Keratinocyte (primary cell): ENCODE measurements around the gene CD28. TPM values are rescaled to one million over a fixed set of nuclear protein-coding genes. Genes with fewer than 3 reads are reported as not detected.
"Not testable (repeated sequence)": the region's sequence is repeated elsewhere in the genome, so short reads cannot be mapped to it uniquely, and the experiment has no call there.

Source experiments
- DNase-seq: peaks from one replicate; pipeline ENCODE4 v3.0.0-alpha.2; 2011; ENCODE audit warnings: low read depth, missing footprints, low spot score
- FAIRE-seq: peaks from 2 replicates; lab custom pipeline; 2011; peaks lifted over from hg19 to GRCh38; lab: Jason Lieb, UNC
- H2AFZ ChIP-seq: 2 replicates; pipeline ENCODE4 v1.6.0; 2012; ENCODE audit warnings: low read length, control low read depth, inconsistent platforms; ENCODE audit not compliant: control insufficient read depth
- H3K27ac ChIP-seq: 2 replicates; pipeline ENCODE4 v1.5.1; 2011; ENCODE audit warnings: low read length; ENCODE audit not compliant: control insufficient read depth, insufficient read depth
- H3K27me3 ChIP-seq: 3 replicates; pipeline ENCODE4 v1.6.0; 2011; ENCODE audit warnings: low read length; ENCODE audit not compliant: control insufficient read depth, insufficient read depth; ENCODE audit errors: extremely low read depth
- H3K36me3 ChIP-seq, 2 experiments: 2 replicates in 1 of 2; 3 replicates in 1 of 2; pipeline ENCODE4 v1.5.1; 2011; ENCODE audit warnings: low read length in 2 of 2, mild to moderate bottlenecking in 1 of 2; ENCODE audit not compliant: control insufficient read depth in 2 of 2, insufficient read depth in 2 of 2; ENCODE audit errors: extremely low read depth in 1 of 2
- H3K4me1 ChIP-seq: 3 replicates; pipeline ENCODE4 v1.5.1; 2011; ENCODE audit warnings: low read length; ENCODE audit not compliant: control insufficient read depth, insufficient read depth; ENCODE audit errors: extremely low read depth
- H3K4me2 ChIP-seq: 3 replicates; pipeline ENCODE4 v1.6.0; 2011; ENCODE audit warnings: low read depth, low read length; ENCODE audit not compliant: control insufficient read depth, insufficient read depth; ENCODE audit errors: extremely low read depth
- H3K4me3 ChIP-seq, 3 experiments: fragments of 200-600 bp in 1 of 3; sonication (generic) in 1 of 3; 2 replicates in 2 of 3; 3 replicates in 1 of 3; pipeline ENCODE4 v1.5.1; 2011 to 2016; ENCODE audit warnings: low read length in 3 of 3, mild to moderate bottlenecking in 3 of 3, control low read depth in 2 of 3, inconsistent platforms in 1 of 3, low read depth in 1 of 3, mixed read lengths in 1 of 3, mixed run types in 1 of 3, moderate library complexity in 1 of 3; ENCODE audit not compliant: control insufficient read depth in 2 of 3, insufficient read depth in 2 of 3; ENCODE audit errors: extremely low read depth in 1 of 3
- H3K79me2 ChIP-seq: 2 replicates; pipeline ENCODE4 v1.6.0; 2012; ENCODE audit warnings: low read length; ENCODE audit not compliant: control insufficient read depth, insufficient read depth
- H3K9ac ChIP-seq: 3 replicates; pipeline ENCODE4 v1.6.0; 2011; ENCODE audit warnings: low read length; ENCODE audit not compliant: control insufficient read depth, insufficient read depth; ENCODE audit errors: extremely low read depth
- H3K9me1 ChIP-seq: 3 replicates; pipeline ENCODE4 v1.6.0; 2011; ENCODE audit warnings: low read length; ENCODE audit not compliant: control insufficient read depth, insufficient read depth; ENCODE audit errors: extremely low read depth
- H3K9me3 ChIP-seq: 2 replicates; pipeline ENCODE4 v1.5.1; 2012; ENCODE audit warnings: low read depth, low read length; ENCODE audit not compliant: control insufficient read depth
- H4K20me1 ChIP-seq: 3 replicates; pipeline ENCODE4 v1.6.0; 2011; ENCODE audit warnings: low read length; ENCODE audit not compliant: control insufficient read depth, insufficient read depth; ENCODE audit errors: extremely low read depth
- EZH2 ChIP-seq: IDR thresholded peaks from one replicate; pipeline ENCODE4 v1.6.1; 2012; ENCODE audit warnings: inconsistent platforms, mild to moderate bottlenecking, low read length, moderate library complexity
- dilution Hi-C: fragments of 300-500 bp; cut with MboI; formaldehyde crosslinking; loops from one replicate; pipeline ENCODE4 v1.7.0; 2020; ENCODE audit warnings: low sequenced_read_pairs; ENCODE audit not compliant: extremely low pct_ligation_motif_present
- polyA plus RNA-seq, 5 experiments: library from polyadenylated mRNA; depleted of rRNA in 3 of 5; stranded (reverse) in 3 of 5; stranded (forward) in 1 of 5; unstranded in 1 of 5; fragments of >200 nt; gene quantifications; 1 replicate in 1 of 5; 2 replicates in 3 of 5; 3 replicates in 1 of 5; pipeline versions ENCODE4 v1.2.1 to v1.2.3, GENCODE V29; 2011 to 2012; ENCODE audit warnings: missing spikeins in 2 of 5, low read depth in 1 of 5, low replicate concordance in 1 of 5

The CD28 gene
- polyA plus RNA-seq, 1 donor (not counting 4 experiments of a cell fraction or from before 2014, with no cell fraction given) = 0.01 TPM

DNA sequence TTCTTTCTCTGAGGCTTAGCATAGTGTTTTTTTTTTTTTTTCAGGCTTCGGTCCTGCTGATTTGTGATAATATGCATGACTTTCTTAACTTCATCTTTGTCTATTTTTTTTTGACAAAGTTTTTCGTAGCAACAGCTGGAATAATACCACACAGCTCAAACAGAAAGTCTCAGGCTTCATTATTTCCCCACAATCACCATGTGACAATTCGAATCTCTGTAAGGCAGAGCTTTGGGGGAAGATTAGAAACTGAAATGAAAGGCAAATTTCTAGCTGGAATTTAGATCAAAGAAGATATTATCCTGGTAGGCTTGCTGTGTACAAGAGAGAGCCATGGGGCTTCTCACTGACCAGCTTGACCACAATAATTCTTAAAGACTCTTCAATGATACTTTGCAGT is 12.2 kb upstream of the CD28 start:
- Histone ChIP-seq H3K4me2 (no peak overlapping the region), H4K20me1 (no peaks in the 10 kb centered on the region), H3K9me1 (no peaks in the 10 kb centered on the region), H3K27me3 (no peaks in the 10 kb centered on the region), H3K9me3 (no peaks in the 10 kb centered on the region), H3K27ac (no peak overlapping the region), H3K4me1 (no peaks in the 10 kb centered on the region), H3K79me2 (no peaks in the 10 kb centered on the region), H3K9ac (no peak overlapping the region), H3K4me3 (no peak overlapping the region), H3K36me3 (no peaks in the 10 kb centered on the region), H2AFZ (no peak overlapping the region)
- TF ChIP-seq EZH2 = no peak
- dilution Hi-C loops = no loop called here
- no peak for DNase-seq
- no peak for FAIRE-seq

DNA sequence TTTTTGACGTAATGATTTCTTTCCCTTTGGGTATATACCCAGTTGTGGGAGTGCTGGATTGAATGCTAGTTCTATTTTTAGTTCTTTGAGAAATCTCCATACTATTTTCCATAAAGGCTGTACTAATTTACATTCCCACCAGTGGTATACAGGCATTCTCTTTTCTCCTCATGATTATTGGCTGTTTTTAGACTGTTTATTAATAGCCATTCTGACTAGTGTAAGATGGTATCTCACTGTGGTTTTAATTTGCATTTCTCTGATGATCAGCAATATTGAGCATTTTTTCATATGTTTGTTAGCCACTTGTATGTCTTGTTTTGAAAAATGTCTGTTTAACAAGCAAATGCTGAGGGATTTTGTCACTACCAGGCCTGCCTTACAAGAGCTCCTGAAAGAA is 9.2 kb upstream of the CD28 start:
- DNase-seq = no peak
- dilution Hi-C loops = no loop called here
- Histone ChIP-seq H3K27ac (no peak overlapping the region), H3K4me2 (no peak overlapping the region), H3K79me2 (no peaks in the 10 kb centered on the region), H3K4me1 (no peaks in the 10 kb centered on the region), H2AFZ (no peak overlapping the region), H3K27me3 (no peaks in the 10 kb centered on the region), H3K9me3 (no peaks in the 10 kb centered on the region), H3K4me3 (no peak overlapping the region), H4K20me1 (no peaks in the 10 kb centered on the region), H3K9ac (no peak overlapping the region), H3K36me3 (no peaks in the 10 kb centered on the region), H3K9me1 (no peaks in the 10 kb centered on the region)
- no peak for FAIRE-seq
- no peak for TF ChIP-seq EZH2

DNA sequence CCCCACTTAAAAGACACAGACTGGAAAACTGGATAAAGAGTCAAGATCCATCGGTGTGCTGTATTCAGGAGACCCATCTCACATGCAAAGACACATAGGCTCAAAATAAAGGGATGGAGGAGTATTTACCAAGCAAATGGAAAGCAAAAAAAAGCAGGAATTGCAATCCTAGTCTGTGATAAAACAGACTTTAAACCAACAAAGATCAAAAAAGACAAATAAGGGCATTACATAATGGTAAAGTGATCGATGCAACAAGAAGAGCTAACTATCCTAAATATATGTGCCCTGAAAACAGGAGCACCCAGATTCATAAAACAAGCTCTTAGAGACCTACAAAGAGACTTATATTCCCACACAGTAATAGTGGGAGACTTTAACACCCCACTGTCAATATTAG is 8.7 kb upstream of the CD28 start:
- H3K27me3 ChIP-seq, H3K79me2 ChIP-seq, H3K9me1 ChIP-seq, H3K9me3 ChIP-seq, H3K27ac ChIP-seq, H4K20me1 ChIP-seq, H3K36me3 ChIP-seq, dilution Hi-C loops, H3K4me3 ChIP-seq, DNase-seq, H3K4me1 ChIP-seq, H2AFZ ChIP-seq, H3K9ac ChIP-seq, H3K4me2 ChIP-seq, FAIRE-seq: not testable (repeated sequence)

DNA sequence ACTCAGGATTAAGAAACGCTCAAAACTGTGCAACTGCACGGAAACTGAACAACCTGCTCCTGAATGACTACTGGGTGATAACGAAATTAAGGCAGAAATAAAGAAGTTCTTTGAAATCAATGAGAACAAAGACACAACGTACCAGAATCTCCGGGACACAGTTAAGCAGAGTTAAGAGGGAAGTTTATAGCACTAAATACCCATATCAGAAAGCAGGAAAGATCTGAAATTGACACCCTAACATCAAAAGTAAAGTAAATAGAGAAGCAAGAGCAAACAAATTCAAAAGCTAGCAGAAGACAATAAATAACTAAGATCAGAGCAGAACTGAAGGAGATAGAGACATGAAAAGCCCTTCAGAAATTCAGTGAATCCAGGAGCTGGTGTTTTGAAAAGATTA is 8.0 kb upstream of the CD28 start:
- H2AFZ ChIP-seq, H3K27me3 ChIP-seq, H3K4me1 ChIP-seq, H3K9me3 ChIP-seq, H3K4me2 ChIP-seq, FAIRE-seq, H3K4me3 ChIP-seq, DNase-seq, H3K36me3 ChIP-seq, H3K79me2 ChIP-seq, H4K20me1 ChIP-seq, H3K27ac ChIP-seq, H3K9me1 ChIP-seq, dilution Hi-C loops, H3K9ac ChIP-seq: not testable (repeated sequence)
